Upper lobe of right lung (tissue), 1 donor: ENCODE measurements around the gene ADPRHL1. TPM values are rescaled to one million over a fixed set of nuclear protein-coding genes. Genes with fewer than 3 reads are reported as not detected.

ENCODE experiments used
- ATAC-seq: fragments of 200-7000 bp; cut with Tn5 transposase; one replicate; pipeline ENCODE4 v1.9.1; 2020; ENCODE audit warnings: mild to moderate bottlenecking, moderate library complexity
- DNase-seq: peaks from one replicate; pipeline ENCODE4 v3.0.0-alpha.2; 2020
- H3K27ac ChIP-seq: fragments of 200-600 bp; one replicate; pipeline ENCODE4 v1.8.0; 2022
- H3K27me3 ChIP-seq: fragments of 200-600 bp; one replicate; pipeline ENCODE4 v1.8.0; 2022; ENCODE audit warnings: mild to moderate bottlenecking
- H3K36me3 ChIP-seq: fragments of 200-600 bp; one replicate; pipeline ENCODE4 v1.8.0; 2022
- H3K4me1 ChIP-seq: fragments of 200-600 bp; one replicate; pipeline ENCODE4 v1.8.0; 2022
- H3K4me3 ChIP-seq: fragments of 200-600 bp; one replicate; pipeline ENCODE4 v1.8.0; 2022; ENCODE audit warnings: mild to moderate bottlenecking
- H3K9me3 ChIP-seq: fragments of 200-600 bp; one replicate; pipeline ENCODE4 v1.8.0; 2022
- intact Hi-C: fragments of 100-400 bp; cut with DNase I; formaldehyde crosslinking; loops from one replicate; pipeline ENCODE4 v1.11.0; 2022
- total RNA-seq: library from RNA; stranded (reverse); fragmentation: NEBNext Ultra II Directional; extraction: Animal tissue kit (Norgen Biotek cat#: 25700); gene quantifications from one replicate; pipeline ENCODE4 v1.2.1, GENCODE V29; 2021
- TF ChIP-seq, protein P1 (sequence below): fragments of 200-600 bp; IDR thresholded peaks from one replicate; pipeline ENCODE4 v1.8.0; 2022; ENCODE audit warnings: antibody characterized with exemption
- donor health status: DM: no; HTN: yes; CAD: no; lungs with severe emphysema.

Gene ADPRHL1
- total RNA-seq, 1 donor from 2014 or later = 1.9 TPM

DNA sequence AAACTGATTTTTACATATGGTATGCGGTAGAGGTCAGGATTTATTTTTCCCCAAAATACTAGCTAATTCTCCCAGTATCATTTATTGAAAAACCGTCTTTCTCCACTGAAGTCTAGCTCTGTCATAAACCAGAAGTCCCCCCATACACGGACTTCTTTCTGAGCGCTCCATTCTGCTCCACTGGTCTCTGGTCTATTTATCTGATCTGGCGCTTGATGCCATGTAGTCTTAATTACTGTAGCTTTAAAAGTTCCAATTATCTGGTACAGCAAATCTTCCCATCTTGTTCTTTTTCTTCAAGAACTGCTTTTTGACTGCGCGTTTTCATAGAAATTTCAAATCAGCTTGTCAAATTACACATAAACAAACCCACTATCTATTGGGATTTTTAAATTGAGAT is 23.5 kb upstream of the ADPRHL1 start:
- H3K4me3 ChIP-seq = no peak overlapping the region
- H3K9me3 ChIP-seq = no peaks in the 10 kb centered on the region
- ATAC-seq (no peak), DNase-seq (no peak)
- peaks cover 28% of the 10 kb centered on the region for H3K36me3 ChIP-seq
- no peaks in the 10 kb centered on the region for H3K27me3 ChIP-seq
- intact Hi-C loops = no loop called here
- H3K27ac ChIP-seq = no peak overlapping the region
- TF ChIP-seq, protein P1, sequence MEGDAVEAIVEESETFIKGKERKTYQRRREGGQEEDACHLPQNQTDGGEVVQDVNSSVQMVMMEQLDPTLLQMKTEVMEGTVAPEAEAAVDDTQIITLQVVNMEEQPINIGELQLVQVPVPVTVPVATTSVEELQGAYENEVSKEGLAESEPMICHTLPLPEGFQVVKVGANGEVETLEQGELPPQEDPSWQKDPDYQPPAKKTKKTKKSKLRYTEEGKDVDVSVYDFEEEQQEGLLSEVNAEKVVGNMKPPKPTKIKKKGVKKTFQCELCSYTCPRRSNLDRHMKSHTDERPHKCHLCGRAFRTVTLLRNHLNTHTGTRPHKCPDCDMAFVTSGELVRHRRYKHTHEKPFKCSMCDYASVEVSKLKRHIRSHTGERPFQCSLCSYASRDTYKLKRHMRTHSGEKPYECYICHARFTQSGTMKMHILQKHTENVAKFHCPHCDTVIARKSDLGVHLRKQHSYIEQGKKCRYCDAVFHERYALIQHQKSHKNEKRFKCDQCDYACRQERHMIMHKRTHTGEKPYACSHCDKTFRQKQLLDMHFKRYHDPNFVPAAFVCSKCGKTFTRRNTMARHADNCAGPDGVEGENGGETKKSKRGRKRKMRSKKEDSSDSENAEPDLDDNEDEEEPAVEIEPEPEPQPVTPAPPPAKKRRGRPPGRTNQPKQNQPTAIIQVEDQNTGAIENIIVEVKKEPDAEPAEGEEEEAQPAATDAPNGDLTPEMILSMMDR = no peak
- H3K4me1 ChIP-seq = peaks cover 4% of the 10 kb centered on the region

DNA sequence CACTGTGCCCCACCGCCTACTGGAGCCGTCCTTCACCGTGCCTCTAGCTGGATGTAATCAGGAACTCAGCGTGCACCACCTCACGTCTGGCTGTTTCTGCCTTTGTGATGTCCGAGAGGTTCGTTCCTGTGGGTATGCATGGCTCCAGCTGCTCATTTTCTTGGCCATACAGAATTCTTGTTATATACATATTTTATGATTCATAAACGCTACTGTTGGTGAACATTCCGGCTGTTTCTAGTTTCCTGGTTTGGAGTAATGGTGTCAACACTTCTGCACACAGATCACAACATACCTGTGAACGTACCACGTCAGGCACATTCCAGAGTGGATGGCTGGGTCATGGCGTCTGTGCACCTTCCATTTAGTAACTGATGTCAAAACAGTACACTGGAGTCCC is 22.6 kb upstream of the ADPRHL1 start:
- Histone ChIP-seq H3K4me3 (no peak overlapping the region), H3K27me3 (no peaks in the 10 kb centered on the region), H3K4me1 (peaks cover 4% of the 10 kb centered on the region), H3K27ac (no peak overlapping the region), H3K36me3 (peaks cover 28% of the 10 kb centered on the region), H3K9me3 (no peaks in the 10 kb centered on the region)
- intact Hi-C loops = no loop called here
- TF ChIP-seq, protein P1 = no peak
- ATAC-seq (no peak), DNase-seq (no peak)

DNA sequence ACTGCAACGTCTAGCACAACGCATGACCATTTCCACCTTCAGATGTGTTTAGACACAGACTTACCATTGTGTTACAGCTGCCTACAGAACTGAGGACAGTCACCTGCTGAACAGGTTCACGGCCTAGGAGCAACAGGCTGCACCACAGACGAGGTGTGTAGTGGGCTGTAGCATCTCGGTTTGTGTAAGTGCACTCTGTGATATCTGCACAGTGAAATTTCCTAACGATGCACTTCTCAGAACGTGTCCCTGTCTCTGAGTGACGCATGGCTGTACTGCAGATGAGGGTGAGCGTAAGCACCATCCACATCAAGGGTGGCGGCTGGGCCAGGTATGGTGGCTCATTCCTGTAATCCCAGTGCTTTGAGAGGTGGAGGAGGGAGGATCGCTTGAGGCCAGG is 22.0 kb upstream of the ADPRHL1 start:
- DNase-seq (no peak), ATAC-seq (no peak)
- TF ChIP-seq, protein P1 = no peak
- Histone ChIP-seq H3K36me3 (peaks cover 27% of the 10 kb centered on the region), H3K9me3 (no peaks in the 10 kb centered on the region), H3K27ac (no peak overlapping the region), H3K4me3 (no peak overlapping the region), H3K4me1 (peaks cover 4% of the 10 kb centered on the region), H3K27me3 (no peaks in the 10 kb centered on the region)
- intact Hi-C loops = no loop called here

DNA sequence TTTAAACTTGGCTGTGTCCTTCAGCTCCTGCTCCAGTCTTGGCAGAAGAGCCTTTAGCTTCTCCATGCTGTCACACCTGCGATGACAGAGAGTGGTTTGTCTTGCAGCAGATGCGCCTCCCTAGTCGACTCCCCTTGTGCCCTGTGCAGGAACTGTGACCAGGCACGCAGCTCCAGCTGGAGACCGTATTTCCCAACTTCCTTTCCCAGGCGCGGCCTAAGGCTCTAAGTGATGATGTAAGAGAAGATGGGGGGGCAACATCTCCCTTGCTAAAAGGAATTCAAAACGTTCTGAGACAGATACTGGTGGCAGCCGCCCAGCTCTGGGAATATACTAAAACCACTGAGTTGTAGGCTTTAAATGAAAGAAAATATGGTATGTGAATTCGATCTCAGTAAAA is 20.9 kb upstream of the ADPRHL1 start:
- Histone ChIP-seq H3K9me3 (no peaks in the 10 kb centered on the region), H3K27me3 (no peaks in the 10 kb centered on the region), H3K36me3 (peaks cover 16% of the 10 kb centered on the region), H3K4me1 (peaks cover 4% of the 10 kb centered on the region), H3K27ac (peak overlapping the region; percentile 15), H3K4me3 (no peak overlapping the region)
- intact Hi-C loops = no loop called here
- ATAC-seq (peak; percentile 87), DNase-seq (no peak)
- TF ChIP-seq, protein P1 = no peak

DNA sequence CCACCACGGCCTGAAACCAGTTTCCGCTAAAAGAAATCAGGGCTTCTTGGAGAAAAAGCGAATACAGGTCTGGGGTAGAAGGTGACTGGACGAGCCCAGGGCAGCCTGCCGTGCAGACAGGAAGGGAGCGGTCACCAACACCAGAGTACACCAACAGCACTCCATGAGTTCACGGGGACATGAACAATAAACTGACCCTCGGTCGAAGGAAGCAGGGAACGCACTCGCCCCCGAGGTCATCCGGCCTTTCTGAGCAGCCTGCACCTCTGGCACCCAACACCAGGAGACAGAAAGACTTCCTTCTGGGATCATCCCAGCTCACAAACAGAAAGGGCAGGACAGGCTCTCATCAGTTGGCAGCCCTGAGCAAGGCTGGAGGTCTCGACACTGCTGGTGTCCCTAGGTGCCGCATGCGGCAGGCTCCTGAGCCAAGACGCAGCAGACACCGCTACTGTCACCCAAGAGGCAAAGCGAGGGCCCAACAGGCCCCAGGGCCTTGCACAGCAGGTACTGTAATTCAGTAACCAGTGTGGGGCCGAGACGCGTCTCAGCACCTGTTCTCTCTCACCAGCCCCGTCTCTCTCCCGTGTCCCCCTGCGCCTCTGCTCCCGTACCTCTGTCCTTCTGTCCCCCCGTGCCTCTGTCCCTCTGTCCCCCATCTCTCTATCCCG is 19.2 kb upstream of the ADPRHL1 start:
- ATAC-seq = peak; percentile 70
- H3K4me3 ChIP-seq = peak overlapping the region; percentile 14
- peaks cover 7% of the 10 kb centered on the region for H3K36me3 ChIP-seq

More for the DNA sequence above, 19.2 kb upstream of the ADPRHL1 start:
- Histone ChIP-seq H3K27ac (peak overlapping the region; percentile 73), H3K4me1 (peaks cover 4% of the 10 kb centered on the region), H3K27me3 (no peaks in the 10 kb centered on the region), H3K9me3 (no peaks in the 10 kb centered on the region)
- TF ChIP-seq, protein P1 = peak; percentile 17
- intact Hi-C loops = no loop called here
- DNase-seq = no peak
